NCI-H1930 (cell line): ENCODE data around the gene CYP3A5.
"Not testable (repeated sequence)": the region's sequence is repeated elsewhere in the genome, so short reads cannot be mapped to it uniquely, and the experiment has no call there.

Source experiments
- DNase-seq, 2 experiments: peaks; one replicate each; lab custom pipeline; 2025; lab: John Stamatoyannopoulos, UW

Gene CYP3A5

GRCh38 chr7:99685871-99686608 lies 6.2 kb upstream of the CYP3A5 start:
- DNase-seq, result not testable (repeated sequence)

- no peak for DNase-seq
Measured at GRCh38 chr7:99685129-99685758, 5.4 kb upstream of the CYP3A5 start.

GRCh38 chr7:99679032-99679399 lies 780 bp downstream of the CYP3A5 start:
- no peak for DNase-seq

GRCh38 chr7:99677648-99678045 lies 2.1 kb downstream of the CYP3A5 start:
- DNase-seq, result no peak

GRCh38 chr7:99677013-99677647 lies 2.7 kb downstream of the CYP3A5 start:
- no peak for DNase-seq

- DNase-seq, result no peak
Measured at GRCh38 chr7:99674995-99675742, 4.6 kb downstream of the CYP3A5 start.

GRCh38 chr7:99672573-99672972 lies 7.2 kb downstream of the CYP3A5 start:
- DNase-seq, result no peak

GRCh38 chr7:99669782-99670181 lies 10.0 kb downstream of the CYP3A5 start:
- no peak for DNase-seq

- DNase-seq, result no peak
Measured at GRCh38 chr7:99668541-99668940, 11.3 kb downstream of the CYP3A5 start.

- no peak for DNase-seq
Measured at GRCh38 chr7:99667179-99667578, 12.6 kb downstream of the CYP3A5 start.

- no peak for DNase-seq
Measured at GRCh38 chr7:99666013-99666395, 13.8 kb downstream of the CYP3A5 start.

- no peak for DNase-seq
Measured at GRCh38 chr7:99665312-99666012, 14.3 kb downstream of the CYP3A5 start.

GRCh38 chr7:99657879-99658278 lies 21.9 kb downstream of the CYP3A5 start:
- not testable (repeated sequence) for DNase-seq

- DNase-seq, result not testable (repeated sequence)
Measured at GRCh38 chr7:99654626-99655025, 25.2 kb downstream of the CYP3A5 start.

GRCh38 chr7:99653754-99654153 lies 26.0 kb downstream of the CYP3A5 start:
- DNase-seq, result no peak

GRCh38 chr7:99653269-99653668 lies 26.5 kb downstream of the CYP3A5 start:
- not testable (repeated sequence) for DNase-seq

- no peak for DNase-seq
Measured at GRCh38 chr7:99652671-99653070, 27.1 kb downstream of the CYP3A5 start.

GRCh38 chr7:99651290-99651689 lies 28.5 kb downstream of the CYP3A5 start:
- no peak for DNase-seq

- no peak for DNase-seq
Measured at GRCh38 chr7:99648843-99649242, 31.0 kb downstream of the CYP3A5 start.

GRCh38 chr7:99645590-99645989 lies 34.2 kb downstream of the CYP3A5 start:
- DNase-seq, result no peak

GRCh38 chr7:99644431-99644830 lies 35.4 kb downstream of the CYP3A5 start:
- DNase-seq, result no peak

- DNase-seq, result no peak
Measured at GRCh38 chr7:99643464-99643863, 36.3 kb downstream of the CYP3A5 start.
